ENCODE measurements around the gene BEAN1. TPM values are rescaled to one million over a fixed set of nuclear protein-coding genes. Genes with fewer than 3 reads are reported as not detected.

BEAN1 gene
- total RNA-seq, 1 experiment from 2014 or later: 0.24 TPM

- no CpG with 5 or more reads among the region's 4 CpGs for WGBS (ENCODE audit: extremely low coverage, insufficient read length, low lambda C conversion rate)
- Histone ChIP-seq H3K27me3 (ENCODE audit: insufficient read depth, low read length) (no peaks in the 10 kb centered on the region), H3K18ac (ENCODE audit: insufficient read length, low read depth, low read length) (no peak overlapping the region), H2AK5ac (ENCODE audit: insufficient read length, low read length) (no peak overlapping the region), H3K23me2 (ENCODE audit: insufficient read length, low read depth, low read length, poor library complexity, severe bottlenecking) (no peaks in the 10 kb centered on the region), H2BK120ac (ENCODE audit: low read depth, low read length, poor library complexity, severe bottlenecking) (no peak overlapping the region), H3K79me1 (ENCODE audit: insufficient read depth, low read depth, low read length, poor library complexity, severe bottlenecking) (no peaks in the 10 kb centered on the region), H3K9me3 (ENCODE audit: control insufficient read depth, low read depth, low read length) (no peaks in the 10 kb centered on the region), H3K23ac (ENCODE audit: insufficient read length, low read depth, low read length) (no peak overlapping the region), H3K14ac (ENCODE audit: insufficient read depth, low read length) (no peak overlapping the region), H3K79me2 (ENCODE audit: insufficient read depth, low read length) (no peaks in the 10 kb centered on the region), H2BK5ac (ENCODE audit: insufficient read length, low read length) (no peak overlapping the region), H3K27ac (ENCODE audit: insufficient read length, low read depth, low read length) (no peak overlapping the region), H2BK15ac (ENCODE audit: low read depth, low read length) (no peak overlapping the region), H2AFZ (ENCODE audit: low read length) (no peak overlapping the region), H4K91ac (ENCODE audit: insufficient read length, low read depth, low read length) (no peak overlapping the region), H3K9ac (ENCODE audit: extremely low read depth, insufficient read length, low read length) (no peak overlapping the region), H2BK20ac (ENCODE audit: low read depth, low read length, poor library complexity, severe bottlenecking) (no peak overlapping the region), H2BK12ac (ENCODE audit: insufficient read length, low read depth, low read length) (no peak overlapping the region), H4K5ac (ENCODE audit: insufficient read length, low read depth, low read length) (no peak overlapping the region), H3T11ph (ENCODE audit: low read length) (no peak overlapping the region), H3K4me1 (ENCODE audit: insufficient read depth, low read length) (no peaks in the 10 kb centered on the region), H4K8ac (replicated peaks; ENCODE audit: insufficient read length, low read depth, low read length) (no peak overlapping the region), H3K4me2 (ENCODE audit: insufficient read depth, insufficient read length, low read length) (no peak overlapping the region), H4K20me1 (ENCODE audit: control insufficient read depth, insufficient read depth, insufficient read length) (no peaks in the 10 kb centered on the region), H3K4ac (ENCODE audit: low read depth, low read length) (no peak overlapping the region), H3K56ac (ENCODE audit: insufficient read length, low read depth, low read length) (no peak overlapping the region)
- DNase-seq: no peak
- Mint-ChIP-seq H3K36me3 (ENCODE audit: insufficient read depth in 1 of 3, low read depth in 3 of 3) (no peaks in the 10 kb centered on the region), H3K9me3 (no peaks in the 10 kb centered on the region), H3K27ac (peak overlapping the region in 1 of 3 experiments; percentile 96; a peak in 2 of 7 replicates), H3K27me3 (ENCODE audit: low read depth) (peaks cover 13% of the 10 kb centered on the region), H3K4me1 (peaks cover 9 to 20% of the 10 kb centered on the region in 2 experiments), H3K4me3 (no peak overlapping the region)
- no peak for TF ChIP-seq CTCF (conservative IDR thresholded peaks at IDR 0.05)
Observed at GRCh38 chr16:66473654-66474519, 46.8 kb downstream of the BEAN1 start.
